Endothelial cell (in vitro differentiated cells): ENCODE measurements around the gene SLC16A8. TPM values are rescaled to one million over a fixed set of nuclear protein-coding genes. Genes with fewer than 3 reads are reported as not detected.
A peak's percentile ranks its signal among the peaks of the same experiment; 100 is the strongest.
"Not testable (repeated sequence)": the region's sequence is repeated elsewhere in the genome, so short reads cannot be mapped to it uniquely, and the experiment has no call there.

Experiments used
- DNase-seq: peaks from one replicate; pipeline ENCODE4 v3.0.0; 2021; ENCODE audit warnings: low spot score
- H3K27ac Mint-ChIP-seq: one replicate; pipeline ENCODE4 v1.8.0; 2021; ENCODE audit warnings: mixed read lengths, inconsistent platforms; ENCODE audit not compliant: unreplicated experiment
- H3K27me3 Mint-ChIP-seq: one replicate; pipeline ENCODE4 v1.8.0; 2021; ENCODE audit warnings: mild to moderate bottlenecking, moderate library complexity, mixed read lengths, inconsistent platforms; ENCODE audit not compliant: unreplicated experiment
- H3K36me3 Mint-ChIP-seq: one replicate; pipeline ENCODE4 v1.8.0; 2021; ENCODE audit warnings: mild to moderate bottlenecking, low read depth, mixed read lengths, inconsistent platforms; ENCODE audit not compliant: unreplicated experiment
- H3K4me1 Mint-ChIP-seq: one replicate; pipeline ENCODE4 v1.8.0; 2021; ENCODE audit warnings: mild to moderate bottlenecking, mixed read lengths, inconsistent platforms; ENCODE audit not compliant: unreplicated experiment
- H3K4me3 Mint-ChIP-seq: one replicate; pipeline ENCODE4 v1.8.0; 2021; ENCODE audit warnings: mild to moderate bottlenecking, mixed read lengths, inconsistent platforms; ENCODE audit not compliant: unreplicated experiment
- H3K9me3 Mint-ChIP-seq: one replicate; pipeline ENCODE4 v1.8.0; 2021; ENCODE audit warnings: mixed read lengths, inconsistent platforms; ENCODE audit not compliant: unreplicated experiment
- total RNA-seq: library from RNA; stranded (reverse); fragmentation: NEBNext Ultra II Directional; extraction: Animal tissue kit (Norgen Biotek cat#: 25700); gene quantifications from one replicate; pipeline ENCODE4 v1.2.1, GENCODE V29; 2021; ENCODE audit not compliant: unreplicated experiment
- TF ChIP-seq, protein P1 (sequence below): fragments of 200-600 bp; sonication (generic); IDR thresholded peaks from one replicate; pipeline ENCODE4 v1.5.0; 2021; ENCODE audit warnings: antibody characterized with exemption; ENCODE audit not compliant: unreplicated experiment

The SLC16A8 gene
- total RNA-seq, 1 donor from 2014 or later: not detected

GRCh38 chr22:38125038-38125610 lies 41.1 kb upstream of the SLC16A8 start:
- Mint-ChIP-seq H3K9me3 (no peaks in the 10 kb centered on the region), H3K4me3 (no peak overlapping the region), H3K4me1 (no peaks in the 10 kb centered on the region), H3K27me3 (peaks cover 12% of the 10 kb centered on the region), H3K36me3 (no peaks in the 10 kb centered on the region), H3K27ac (peak overlapping the region; percentile 52)
- TF ChIP-seq, protein P1, sequence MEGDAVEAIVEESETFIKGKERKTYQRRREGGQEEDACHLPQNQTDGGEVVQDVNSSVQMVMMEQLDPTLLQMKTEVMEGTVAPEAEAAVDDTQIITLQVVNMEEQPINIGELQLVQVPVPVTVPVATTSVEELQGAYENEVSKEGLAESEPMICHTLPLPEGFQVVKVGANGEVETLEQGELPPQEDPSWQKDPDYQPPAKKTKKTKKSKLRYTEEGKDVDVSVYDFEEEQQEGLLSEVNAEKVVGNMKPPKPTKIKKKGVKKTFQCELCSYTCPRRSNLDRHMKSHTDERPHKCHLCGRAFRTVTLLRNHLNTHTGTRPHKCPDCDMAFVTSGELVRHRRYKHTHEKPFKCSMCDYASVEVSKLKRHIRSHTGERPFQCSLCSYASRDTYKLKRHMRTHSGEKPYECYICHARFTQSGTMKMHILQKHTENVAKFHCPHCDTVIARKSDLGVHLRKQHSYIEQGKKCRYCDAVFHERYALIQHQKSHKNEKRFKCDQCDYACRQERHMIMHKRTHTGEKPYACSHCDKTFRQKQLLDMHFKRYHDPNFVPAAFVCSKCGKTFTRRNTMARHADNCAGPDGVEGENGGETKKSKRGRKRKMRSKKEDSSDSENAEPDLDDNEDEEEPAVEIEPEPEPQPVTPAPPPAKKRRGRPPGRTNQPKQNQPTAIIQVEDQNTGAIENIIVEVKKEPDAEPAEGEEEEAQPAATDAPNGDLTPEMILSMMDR: no peak
- DNase-seq: no peak

GRCh38 chr22:38124236-38124974 lies 40.4 kb upstream of the SLC16A8 start:
- H3K27me3 Mint-ChIP-seq: peaks cover 12% of the 10 kb centered on the region
- TF ChIP-seq, protein P1: no peak
- DNase-seq: no peak
- H3K4me3 Mint-ChIP-seq: no peak overlapping the region
- H3K9me3 Mint-ChIP-seq: no peaks in the 10 kb centered on the region
- H3K27ac Mint-ChIP-seq: no peak overlapping the region
- no peaks in the 10 kb centered on the region for H3K36me3 Mint-ChIP-seq
- no peaks in the 10 kb centered on the region for H3K4me1 Mint-ChIP-seq

DNA sequence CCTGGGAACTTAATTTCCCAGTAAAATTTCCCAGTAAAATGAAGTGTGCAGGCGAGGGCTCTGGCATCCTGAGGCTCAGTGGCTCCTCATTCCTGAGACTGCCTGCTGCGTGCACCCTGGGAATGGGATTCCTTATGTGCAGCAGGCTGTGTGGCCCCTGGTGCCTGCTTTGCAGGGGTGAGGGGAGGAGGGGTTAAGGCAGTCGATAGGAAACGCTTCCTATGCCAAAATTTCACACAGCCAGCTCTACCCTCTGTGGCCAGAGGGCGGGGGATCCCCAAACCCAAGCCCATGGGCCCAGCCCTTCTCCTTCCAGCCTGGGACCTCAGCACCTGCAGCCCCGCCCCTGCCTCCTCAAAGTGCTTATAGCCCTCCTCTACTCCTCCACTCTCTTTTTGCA lies 38.6 kb upstream of the SLC16A8 start:
- Mint-ChIP-seq H3K27me3 (peaks cover 12% of the 10 kb centered on the region), H3K27ac (no peak overlapping the region), H3K4me3 (no peak overlapping the region), H3K9me3 (no peaks in the 10 kb centered on the region), H3K36me3 (no peaks in the 10 kb centered on the region), H3K4me1 (no peaks in the 10 kb centered on the region)
- TF ChIP-seq, protein P1: no peak
- DNase-seq: no peak

DNA sequence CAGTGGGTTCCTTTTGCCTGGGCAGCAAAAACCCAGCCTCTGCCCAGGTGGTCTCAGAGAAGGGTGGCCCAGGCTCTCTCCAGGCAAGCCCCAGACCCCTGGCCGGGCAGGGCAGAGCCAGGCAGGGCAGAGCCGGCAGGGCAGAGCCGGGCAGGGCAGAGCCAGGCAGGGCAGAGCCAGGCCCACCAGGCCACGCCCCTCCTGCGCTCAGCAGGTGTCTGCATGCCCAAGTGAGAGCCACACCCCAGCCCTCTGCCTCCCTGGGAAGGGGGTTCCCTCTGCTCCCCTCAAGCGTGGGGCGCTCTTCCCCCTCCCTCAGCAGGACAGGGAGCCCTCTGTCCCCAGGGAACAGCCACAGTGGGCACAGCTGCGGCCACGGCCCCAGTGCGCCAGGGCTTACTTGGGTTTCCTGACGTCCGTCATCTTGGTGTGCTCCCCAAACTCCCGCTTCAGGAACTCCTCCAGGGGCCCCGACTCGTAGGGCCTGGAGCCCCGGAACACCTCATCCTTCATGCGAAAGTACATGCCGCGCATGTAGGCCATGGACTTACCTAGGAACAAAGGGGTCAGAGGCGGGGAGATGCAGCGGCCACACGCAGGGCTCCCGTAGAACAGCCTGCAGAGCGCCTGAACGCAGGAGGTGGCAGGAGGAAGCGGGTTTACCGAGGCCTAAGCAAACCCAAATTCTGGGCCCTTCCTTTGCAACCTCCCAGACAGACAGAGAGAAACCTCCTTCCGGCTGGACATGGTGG lies 36.6 kb upstream of the SLC16A8 start:
- TF ChIP-seq, protein P1: no peak
- H3K9me3 Mint-ChIP-seq: no peaks in the 10 kb centered on the region
- no peak overlapping the region for H3K4me3 Mint-ChIP-seq
- no peaks in the 10 kb centered on the region for H3K4me1 Mint-ChIP-seq
- H3K36me3 Mint-ChIP-seq: no peaks in the 10 kb centered on the region
- peaks cover 12% of the 10 kb centered on the region for H3K27me3 Mint-ChIP-seq
- DNase-seq: no peak
- no peak overlapping the region for H3K27ac Mint-ChIP-seq

DNA sequence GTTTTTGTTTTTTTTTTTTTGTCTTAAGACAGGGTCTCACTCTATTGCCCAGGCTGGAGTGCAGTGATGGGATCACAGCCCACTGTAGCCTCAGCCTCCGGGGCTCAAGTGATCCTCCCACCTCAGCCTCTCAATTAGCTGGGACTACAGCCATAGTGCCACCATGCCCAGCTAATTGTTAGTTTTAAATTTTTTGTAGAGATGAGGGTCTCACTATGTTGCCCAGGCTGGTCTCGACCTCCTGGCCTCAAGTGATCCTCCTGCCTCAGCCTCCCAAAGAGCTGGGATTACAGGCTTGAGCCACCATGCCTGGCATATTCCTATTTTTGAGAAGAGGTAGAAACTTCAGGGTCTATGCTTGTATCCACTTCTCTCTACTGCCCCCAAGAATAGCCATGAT lies 34.8 kb upstream of the SLC16A8 start:
- H3K9me3 Mint-ChIP-seq, H3K4me1 Mint-ChIP-seq, DNase-seq, H3K27me3 Mint-ChIP-seq, H3K27ac Mint-ChIP-seq, H3K36me3 Mint-ChIP-seq, H3K4me3 Mint-ChIP-seq: not testable (repeated sequence)
